ENCODE results near the gene CYP4B1.
"Not testable (repeated sequence)": the region's sequence is repeated elsewhere in the genome, so short reads cannot be mapped to it uniquely, and the experiment has no call there.

The CYP4B1 gene

GRCh38 chr1:46817814-46818213, 19.0 kb downstream of the CYP4B1 start:
- no peak for DNase-seq

GRCh38 chr1:46818591-46818990, 19.7 kb downstream of the CYP4B1 start:
- no peak for DNase-seq

- DNase-seq, result no peak
These were observed 20.5 kb downstream of the CYP4B1 start for GRCh38 chr1:46819335-46819734.

GRCh38 chr1:46820076-46820475, 21.2 kb downstream of the CYP4B1 start:
- no peak for DNase-seq

GRCh38 chr1:46820560-46821060, 21.8 kb downstream of the CYP4B1 start:
- DNase-seq, result no peak

GRCh38 chr1:46822248-46822826, 23.5 kb downstream of the CYP4B1 start:
- DNase-seq, result no peak

GRCh38 chr1:46823151-46823550, 24.3 kb downstream of the CYP4B1 start:
- DNase-seq, result no peak

- not testable (repeated sequence) for DNase-seq
These were observed 28.0 kb downstream of the CYP4B1 start for GRCh38 chr1:46826892-46827291.

GRCh38 chr1:46830665-46831322, 31.9 kb downstream of the CYP4B1 start:
- no peak for DNase-seq

- not testable (repeated sequence) for DNase-seq
These were observed 36.6 kb downstream of the CYP4B1 start for GRCh38 chr1:46835469-46835868.

GRCh38 chr1:46846386-46846785, 47.5 kb downstream of the CYP4B1 start:
- DNase-seq, result not testable (repeated sequence)

GRCh38 chr1:46857660-46858065, 58.8 kb downstream of the CYP4B1 start:
- peak in 1 of 2 experiments; percentile 0 for DNase-seq

GRCh38 chr1:46862348-46862747, 63.5 kb downstream of the CYP4B1 start:
- DNase-seq, result no peak

Data from activated CD4-positive, alpha-beta T cell treated with anti-CD3 and anti-CD28 coated beads, Interleukin-2, amount 50 U/mL, for 48 hours (primary cell).